ENCODE data around the gene ZNF593.

Gene ZNF593

GRCh38 chr1:26164036-26164860 lies 5.5 kb upstream of the ZNF593 start:
- peak overlapping the region; percentile 58 for H3K9ac ChIP-seq (ENCODE audit: low read depth, low read length)

GRCh38 chr1:26164861-26165842 lies 4.6 kb upstream of the ZNF593 start:
- no peak overlapping the region for H3K9ac ChIP-seq (ENCODE audit: low read depth, low read length)
- no peak overlapping the region for H3K4me2 ChIP-seq (ENCODE audit: low read length)
- H3K4me3 ChIP-seq (ENCODE audit: low read length) = no peak overlapping the region
- peaks cover 22% of the 10 kb centered on the region for H3K27me3 ChIP-seq (ENCODE audit: control insufficient read depth, insufficient read depth, low read length)
- H3K4me1 ChIP-seq (ENCODE audit: control insufficient read depth, insufficient read depth, low read length) = peaks cover 20% of the 10 kb centered on the region
- H3K36me3 ChIP-seq (ENCODE audit: insufficient read depth, low read length) = no peaks in the 10 kb centered on the region
- H3K9me3 ChIP-seq (replicated peaks; ENCODE audit: low read length) = no peaks in the 10 kb centered on the region

More at GRCh38 chr1:26164036-26164860, 5.5 kb upstream of the ZNF593 start:
- peaks cover 22% of the 10 kb centered on the region for H3K27me3 ChIP-seq (ENCODE audit: control insufficient read depth, insufficient read depth, low read length)
- peak overlapping the region; percentile 67 for H3K4me3 ChIP-seq (ENCODE audit: low read length)
- H3K4me2 ChIP-seq (ENCODE audit: low read length) = peak overlapping the region; percentile 86
- no peaks in the 10 kb centered on the region for H3K9me3 ChIP-seq (replicated peaks; ENCODE audit: low read length)
- no peaks in the 10 kb centered on the region for H3K36me3 ChIP-seq (ENCODE audit: insufficient read depth, low read length)
- H3K4me1 ChIP-seq (ENCODE audit: control insufficient read depth, insufficient read depth, low read length) = peaks cover 20% of the 10 kb centered on the region

GRCh38 chr1:26166719-26167281 lies 2.9 kb upstream of the ZNF593 start:
- H3K36me3 ChIP-seq (ENCODE audit: insufficient read depth, low read length) = peaks cover 8% of the 10 kb centered on the region
- no peak overlapping the region for H3K4me2 ChIP-seq (ENCODE audit: low read length)
- H3K9ac ChIP-seq (ENCODE audit: low read depth, low read length) = no peak overlapping the region
- H3K27me3 ChIP-seq (ENCODE audit: control insufficient read depth, insufficient read depth, low read length) = peaks cover 13% of the 10 kb centered on the region
- no peak overlapping the region for H3K4me3 ChIP-seq (ENCODE audit: low read length)
- H3K4me1 ChIP-seq (ENCODE audit: control insufficient read depth, insufficient read depth, low read length) = peaks cover 20% of the 10 kb centered on the region
- H3K9me3 ChIP-seq (replicated peaks; ENCODE audit: low read length) = no peaks in the 10 kb centered on the region

GRCh38 chr1:26168410-26169197 lies 1.1 kb upstream of the ZNF593 start, which contains the start of gene C1orf232:
C1orf232 (minus strand) TSS chr1:26168963; CDS start chr1:26168499, 464 bp downstream.
- Histone ChIP-seq H3K9ac (ENCODE audit: low read depth, low read length) (peak within 1 kb of the TSS; percentile 96), H3K4me2 (ENCODE audit: low read length) (peak within 1 kb of the TSS; percentile 94), H3K4me1 (ENCODE audit: control insufficient read depth, insufficient read depth, low read length) (peaks cover 13% of the 10 kb centered on the region), H3K27me3 (ENCODE audit: control insufficient read depth, insufficient read depth, low read length) (peaks cover 9% of the 10 kb centered on the region), H3K9me3 (replicated peaks; ENCODE audit: low read length) (no peaks in the 10 kb centered on the region), H3K4me3 (ENCODE audit: low read length) (peak within 1 kb of the TSS; percentile 93), H3K36me3 (ENCODE audit: insufficient read depth, low read length) (peaks cover 8% of the 10 kb centered on the region)

GRCh38 chr1:26169198-26169554 lies 532 bp upstream of the ZNF593 start:
- Histone ChIP-seq H3K4me1 (ENCODE audit: control insufficient read depth, insufficient read depth, low read length) (peaks cover 10% of the 10 kb centered on the region), H3K4me2 (ENCODE audit: low read length) (peak overlapping the region; percentile 94), H3K4me3 (ENCODE audit: low read length) (peak overlapping the region; percentile 93), H3K9ac (ENCODE audit: low read depth, low read length) (no peak overlapping the region), H3K9me3 (replicated peaks; ENCODE audit: low read length) (no peaks in the 10 kb centered on the region), H3K36me3 (ENCODE audit: insufficient read depth, low read length) (peaks cover 8% of the 10 kb centered on the region), H3K27me3 (ENCODE audit: control insufficient read depth, insufficient read depth, low read length) (peaks cover 9% of the 10 kb centered on the region)

- H3K36me3 ChIP-seq (ENCODE audit: insufficient read depth, low read length) = peaks cover 8% of the 10 kb centered on the region
- peaks cover 2% of the 10 kb centered on the region for H3K27me3 ChIP-seq (ENCODE audit: control insufficient read depth, insufficient read depth, low read length)
- H3K4me1 ChIP-seq (ENCODE audit: control insufficient read depth, insufficient read depth, low read length) = peaks cover 6% of the 10 kb centered on the region
- peak overlapping the region; percentile 96 for H3K9ac ChIP-seq (ENCODE audit: low read depth, low read length)
- no peaks in the 10 kb centered on the region for H3K9me3 ChIP-seq (replicated peaks; ENCODE audit: low read length)
- peak overlapping the region; percentile 93 for H3K4me3 ChIP-seq (ENCODE audit: low read length)
- peak overlapping the region; percentile 94 for H3K4me2 ChIP-seq (ENCODE audit: low read length)
Measured at GRCh38 chr1:26170472-26170821, 739 bp downstream of the ZNF593 start.

- peaks cover 6% of the 10 kb centered on the region for H3K4me1 ChIP-seq (ENCODE audit: control insufficient read depth, insufficient read depth, low read length)
- no peaks in the 10 kb centered on the region for H3K9me3 ChIP-seq (replicated peaks; ENCODE audit: low read length)
- peak within 1 kb of the TSS; percentile 96 for H3K9ac ChIP-seq (ENCODE audit: low read depth, low read length)
- peak within 1 kb of the TSS; percentile 94 for H3K4me2 ChIP-seq (ENCODE audit: low read length)
- peak within 1 kb of the TSS; percentile 93 for H3K4me3 ChIP-seq (ENCODE audit: low read length)
- H3K36me3 ChIP-seq (ENCODE audit: insufficient read depth, low read length) = peaks cover 8% of the 10 kb centered on the region
- H3K27me3 ChIP-seq (ENCODE audit: control insufficient read depth, insufficient read depth, low read length) = no peaks in the 10 kb centered on the region
Measured at GRCh38 chr1:26171084-26172072, 1.7 kb downstream of the ZNF593 start, which contains the start of gene ZNF593OS. ZNF593OS (minus strand) TSS chr1:26171832; CDS start chr1:26171661, 171 bp downstream.

- Histone ChIP-seq H3K9me3 (replicated peaks; ENCODE audit: low read length) (no peaks in the 10 kb centered on the region), H3K4me3 (ENCODE audit: low read length) (no peak overlapping the region), H3K4me2 (ENCODE audit: low read length) (no peak overlapping the region), H3K9ac (ENCODE audit: low read depth, low read length) (no peak overlapping the region), H3K27me3 (ENCODE audit: control insufficient read depth, insufficient read depth, low read length) (no peaks in the 10 kb centered on the region), H3K36me3 (ENCODE audit: insufficient read depth, low read length) (peaks cover 8% of the 10 kb centered on the region), H3K4me1 (ENCODE audit: control insufficient read depth, insufficient read depth, low read length) (peaks cover 6% of the 10 kb centered on the region)
Measured at GRCh38 chr1:26175346-26175745, 5.6 kb downstream of the ZNF593 start.

- no peaks in the 10 kb centered on the region for H3K4me1 ChIP-seq (ENCODE audit: control insufficient read depth, insufficient read depth, low read length)
- H3K4me2 ChIP-seq (ENCODE audit: low read length) = no peak within 1 kb of the TSS
- H3K4me3 ChIP-seq (ENCODE audit: low read length) = no peak within 1 kb of the TSS
- no peak within 1 kb of the TSS for H3K9ac ChIP-seq (ENCODE audit: low read depth, low read length)
- H3K36me3 ChIP-seq (ENCODE audit: insufficient read depth, low read length) = no peaks in the 10 kb centered on the region
- no peaks in the 10 kb centered on the region for H3K9me3 ChIP-seq (replicated peaks; ENCODE audit: low read length)
- no peaks in the 10 kb centered on the region for H3K27me3 ChIP-seq (ENCODE audit: control insufficient read depth, insufficient read depth, low read length)
Measured at GRCh38 chr1:26177182-26177684, 7.5 kb downstream of the ZNF593 start, which contains the start of gene CNKSR1. CNKSR1 (plus strand) TSS chr1:26177491; CDS start chr1:26177548, 57 bp downstream.
